Retinal pigment epithelial cell (primary cell): Measurements from ENCODE around the gene POLR1A.

Source experiments
- DNase-seq: peaks from one replicate; pipeline ENCODE4 v3.0.0-alpha.2; 2010; ENCODE audit warnings: low read depth
- H3K4me3 ChIP-seq: 2 replicates; pipeline ENCODE4 v1.5.1; 2011; ENCODE audit warnings: mild to moderate bottlenecking, low read length, control low read depth, moderate library complexity
- CTCF ChIP-seq: conservative IDR thresholded peaks from 2 replicates; pipeline ENCODE4 v1.5.1; 2011; ENCODE audit warnings: low read depth, low read length, control low read depth, inconsistent platforms

Gene POLR1A

GRCh38 chr2:86003104-86003503 is 102.6 kb downstream of the POLR1A start:
- H3K4me3 ChIP-seq = no peak overlapping the region
- DNase-seq = no peak
- TF ChIP-seq CTCF = no peak

GRCh38 chr2:86002375-86002774 is 103.3 kb downstream of the POLR1A start:
- TF ChIP-seq CTCF = no peak
- H3K4me3 ChIP-seq = no peak overlapping the region

GRCh38 chr2:86001326-86001725 is 104.4 kb downstream of the POLR1A start:
- no peak for DNase-seq
- no peak overlapping the region for H3K4me3 ChIP-seq
- TF ChIP-seq CTCF = no peak

More at GRCh38 chr2:86002375-86002774, 103.3 kb downstream of the POLR1A start:
- DNase-seq = no peak

GRCh38 chr2:86000938-86001312 is 104.8 kb downstream of the POLR1A start:
- TF ChIP-seq CTCF = no peak
- no peak for DNase-seq
- H3K4me3 ChIP-seq = no peak overlapping the region

GRCh38 chr2:86000131-86000937 is 105.4 kb downstream of the POLR1A start:
- no peak overlapping the region for H3K4me3 ChIP-seq
- no peak for TF ChIP-seq CTCF
- DNase-seq = no peak

- no peak overlapping the region for H3K4me3 ChIP-seq
- no peak for DNase-seq
- TF ChIP-seq CTCF = no peak
Measured at GRCh38 chr2:85999061-85999831, 106.4 kb downstream of the POLR1A start.
